ENCODE results near the gene APOBEC2.

GRCh38 chr6:41023114-41023513, 29.9 kb upstream of the APOBEC2 start:
- TF ChIP-seq CTCF (IDR thresholded peaks at IDR 0.05): no peak
- no peak for TF ChIP-seq POLR2A (IDR thresholded peaks at IDR 0.05)
- TF ChIP-seq POLR2AphosphoS5 (IDR thresholded peaks at IDR 0.05): no peak

Data from breast epithelium (tissue), 3 donors.